Measurements from ENCODE around the gene TPRG1.

The TPRG1 gene

GRCh38 chr3:189171707-189172106 is at the start of gene TPRG1:
TPRG1 (plus strand) TSS chr3:189171971; CDS start chr3:189207385, 35,414 bp downstream.
- no peak for DNase-seq

GRCh38 chr3:189122110-189122509 is 49.7 kb upstream of the TPRG1 start:
- no peak for DNase-seq

GRCh38 chr3:189122526-189123205 is 49.1 kb upstream of the TPRG1 start:
- no peak for DNase-seq

GRCh38 chr3:189123595-189124387 is 48.0 kb upstream of the TPRG1 start:
- no peak for DNase-seq

GRCh38 chr3:189132231-189132671 is 39.5 kb upstream of the TPRG1 start:
- no peak for DNase-seq

- DNase-seq: no peak
Observed at GRCh38 chr3:189132839-189133238, 38.9 kb upstream of the TPRG1 start.

- no peak for DNase-seq
Observed at GRCh38 chr3:189133768-189134167, 38.0 kb upstream of the TPRG1 start.

- no peak for DNase-seq
Observed at GRCh38 chr3:189137416-189137815, 34.4 kb upstream of the TPRG1 start.

- DNase-seq: no peak
Observed at GRCh38 chr3:189138901-189139610, 32.7 kb upstream of the TPRG1 start.

GRCh38 chr3:189139611-189139940 is 32.2 kb upstream of the TPRG1 start:
- DNase-seq: no peak

- DNase-seq: no peak
Observed at GRCh38 chr3:189142527-189142926, 29.2 kb upstream of the TPRG1 start.

- DNase-seq: no peak
Observed at GRCh38 chr3:189143321-189143720, 28.4 kb upstream of the TPRG1 start.

GRCh38 chr3:189143771-189144170 is 28.0 kb upstream of the TPRG1 start:
- no peak for DNase-seq

- DNase-seq: peak; percentile 36
Observed at GRCh38 chr3:189144645-189145044, 27.1 kb upstream of the TPRG1 start.

- DNase-seq: no peak
Observed at GRCh38 chr3:189146848-189147247, 24.9 kb upstream of the TPRG1 start.

GRCh38 chr3:189148081-189148507 is 23.7 kb upstream of the TPRG1 start:
- DNase-seq: peak; percentile 69

- DNase-seq: no peak
Observed at GRCh38 chr3:189149203-189149602, 22.6 kb upstream of the TPRG1 start.

GRCh38 chr3:189157232-189158007 is 14.4 kb upstream of the TPRG1 start:
- DNase-seq: no peak

GRCh38 chr3:189158034-189158433 is 13.7 kb upstream of the TPRG1 start:
- no peak for DNase-seq

- DNase-seq: no peak
Observed at GRCh38 chr3:189160519-189161309, 11.1 kb upstream of the TPRG1 start.

GRCh38 chr3:189165092-189165612 is 6.6 kb upstream of the TPRG1 start:
- DNase-seq: no peak

- no peak for DNase-seq
Observed at GRCh38 chr3:189166321-189166720, 5.5 kb upstream of the TPRG1 start.

Measured in NCI-H510A treated with DMSO at 0.1 percent for 48 hours (cell line).